Cardiac muscle cell (in vitro differentiated cells and primary cell): ENCODE results near the gene RBL2. TPM values are rescaled to one million over a fixed set of nuclear protein-coding genes. Genes with fewer than 3 reads are reported as not detected.

ENCODE experiments used
- DNase-seq, 2 donors: peaks; one replicate each; pipeline versions ENCODE4 v3.0.0 to v3.0.0-alpha.2; 2010 to 2017; ENCODE audit warnings: low read depth in 1 of 2, low spot score in 1 of 2
- H3K27ac ChIP-seq: fragments of 200-600 bp; sonication (generic); 2 replicates; pipeline ENCODE4 v1.5.1; 2016
- H3K27me3 ChIP-seq: fragments of 200-600 bp; sonication (generic); 2 replicates; pipeline ENCODE4 v1.6.0; 2016; ENCODE audit warnings: control low read depth
- H3K36me3 ChIP-seq: fragments of 200-600 bp; sonication (generic); 2 replicates; pipeline ENCODE4 v1.5.1; 2016; ENCODE audit warnings: control low read depth
- H3K4me1 ChIP-seq: fragments of 200-600 bp; sonication (generic); 2 replicates; pipeline ENCODE4 v1.8.1; 2017; ENCODE audit warnings: low read depth, mild to moderate bottlenecking, mixed run types
- H3K4me3 ChIP-seq: fragments of 200-600 bp; sonication (generic); 2 replicates; pipeline ENCODE4 v1.5.1; 2016; ENCODE audit warnings: mild to moderate bottlenecking
- H3K9me3 ChIP-seq: fragments of 200-600 bp; sonication (generic); 2 replicates; pipeline ENCODE4 v1.5.1; 2017; ENCODE audit warnings: low read depth, mild to moderate bottlenecking, control low read depth
- polyA plus RNA-seq: library from polyadenylated mRNA; unstranded; fragments of >200 nt; fragmentation: Nextera tagmentation; extraction: Ambion mirVana; gene quantifications from 2 replicates; pipeline ENCODE4 v1.2.1, GENCODE V29; 2016
- total RNA-seq: library from RNA; depleted of rRNA; stranded (reverse); fragments of >200 nt; gene quantifications from 2 replicates; pipeline ENCODE4 v1.2.3, GENCODE V29; 2016
- TF ChIP-seq, protein P1 (sequence below): IDR thresholded peaks from 2 replicates; pipeline ENCODE4 v1.5.1; 2012; ENCODE audit warnings: low read depth, mild to moderate bottlenecking, low read length

The RBL2 gene
- total and polyA plus RNA-seq, 2 experiments from 2014 or later: 43.1 to 49.8 TPM

DNA sequence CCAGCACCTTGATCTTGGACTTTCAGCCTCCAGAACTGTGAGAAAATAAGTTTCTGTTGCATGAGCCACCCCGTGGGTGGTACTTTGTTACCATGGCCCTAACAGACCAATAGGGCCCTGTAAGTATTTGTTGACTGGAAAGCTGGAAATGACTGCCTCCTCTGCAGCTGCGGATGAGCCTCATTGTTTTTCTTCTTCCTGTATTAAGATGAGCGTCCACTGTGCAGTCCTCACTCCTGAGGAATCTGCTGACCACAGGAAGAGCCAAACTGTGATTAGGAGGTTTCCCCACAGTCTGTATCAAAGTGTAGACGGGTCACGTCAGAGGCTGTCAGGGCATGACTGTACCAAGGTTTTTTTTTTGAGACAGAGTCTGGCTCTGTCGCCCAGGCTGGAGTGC, 81.0 kb downstream of the RBL2 start:
- no peak overlapping the region for H3K4me3 ChIP-seq
- peak in 1 of 2 donors; percentile 88 for DNase-seq
- H3K27ac ChIP-seq: no peak overlapping the region
- H3K4me1 ChIP-seq: peaks cover under 1% of the 10 kb centered on the region
- H3K27me3 ChIP-seq: no peaks in the 10 kb centered on the region
- no peaks in the 10 kb centered on the region for H3K36me3 ChIP-seq
- TF ChIP-seq, protein P1, sequence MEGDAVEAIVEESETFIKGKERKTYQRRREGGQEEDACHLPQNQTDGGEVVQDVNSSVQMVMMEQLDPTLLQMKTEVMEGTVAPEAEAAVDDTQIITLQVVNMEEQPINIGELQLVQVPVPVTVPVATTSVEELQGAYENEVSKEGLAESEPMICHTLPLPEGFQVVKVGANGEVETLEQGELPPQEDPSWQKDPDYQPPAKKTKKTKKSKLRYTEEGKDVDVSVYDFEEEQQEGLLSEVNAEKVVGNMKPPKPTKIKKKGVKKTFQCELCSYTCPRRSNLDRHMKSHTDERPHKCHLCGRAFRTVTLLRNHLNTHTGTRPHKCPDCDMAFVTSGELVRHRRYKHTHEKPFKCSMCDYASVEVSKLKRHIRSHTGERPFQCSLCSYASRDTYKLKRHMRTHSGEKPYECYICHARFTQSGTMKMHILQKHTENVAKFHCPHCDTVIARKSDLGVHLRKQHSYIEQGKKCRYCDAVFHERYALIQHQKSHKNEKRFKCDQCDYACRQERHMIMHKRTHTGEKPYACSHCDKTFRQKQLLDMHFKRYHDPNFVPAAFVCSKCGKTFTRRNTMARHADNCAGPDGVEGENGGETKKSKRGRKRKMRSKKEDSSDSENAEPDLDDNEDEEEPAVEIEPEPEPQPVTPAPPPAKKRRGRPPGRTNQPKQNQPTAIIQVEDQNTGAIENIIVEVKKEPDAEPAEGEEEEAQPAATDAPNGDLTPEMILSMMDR: no peak
- H3K9me3 ChIP-seq: no peaks in the 10 kb centered on the region

DNA sequence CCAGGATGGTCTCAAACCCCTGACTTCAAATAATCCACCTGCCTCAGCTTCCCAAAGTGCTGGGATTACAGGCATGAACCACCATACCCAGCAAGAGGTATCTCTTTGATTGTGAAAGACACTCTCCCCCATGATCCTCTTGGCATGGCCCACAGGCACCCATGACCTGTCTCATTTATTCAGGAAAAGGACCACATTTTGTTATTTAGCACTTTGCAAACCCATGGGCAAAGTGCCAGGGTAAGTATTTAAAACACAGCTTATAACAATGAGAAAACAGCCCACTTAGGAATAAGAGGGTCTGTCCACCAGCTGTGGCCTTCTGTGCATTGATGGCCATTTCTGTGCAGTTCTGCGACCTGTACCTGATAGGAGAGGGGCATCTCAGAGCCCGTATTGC, 81.5 kb downstream of the RBL2 start:
- H3K4me3 ChIP-seq: no peak overlapping the region
- H3K27ac ChIP-seq: no peak overlapping the region
- H3K4me1 ChIP-seq: no peaks in the 10 kb centered on the region
- DNase-seq: peak in 1 of 2 donors; percentile 11
- TF ChIP-seq, protein P1: no peak
- H3K9me3 ChIP-seq: no peaks in the 10 kb centered on the region
- no peaks in the 10 kb centered on the region for H3K36me3 ChIP-seq
- no peaks in the 10 kb centered on the region for H3K27me3 ChIP-seq

DNA sequence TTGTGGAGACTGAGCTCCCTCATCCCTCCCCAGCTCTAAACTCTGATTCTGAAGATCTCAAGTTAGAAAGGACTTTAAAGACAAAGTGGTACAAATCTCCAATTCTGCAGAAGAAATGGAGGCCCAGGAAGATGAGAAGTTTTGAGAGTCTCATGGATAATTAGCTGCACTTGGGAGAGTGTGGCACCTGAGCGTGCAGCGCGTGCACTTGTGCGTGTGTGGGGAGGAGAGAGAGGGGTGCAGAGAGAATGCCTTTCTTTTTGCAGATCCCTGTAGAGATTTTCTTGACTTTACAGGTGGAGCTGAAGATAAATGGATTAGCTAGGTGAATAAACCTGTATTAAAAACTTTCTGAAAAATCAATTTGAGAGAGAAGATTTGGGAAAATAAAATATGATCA, 83.6 kb downstream of the RBL2 start:
- H3K9me3 ChIP-seq: no peaks in the 10 kb centered on the region
- TF ChIP-seq, protein P1: no peak
- H3K4me3 ChIP-seq: no peak overlapping the region
- H3K27ac ChIP-seq: no peak overlapping the region
- H3K27me3 ChIP-seq: no peaks in the 10 kb centered on the region
- DNase-seq: no peak
- H3K4me1 ChIP-seq: no peaks in the 10 kb centered on the region
- no peaks in the 10 kb centered on the region for H3K36me3 ChIP-seq

DNA sequence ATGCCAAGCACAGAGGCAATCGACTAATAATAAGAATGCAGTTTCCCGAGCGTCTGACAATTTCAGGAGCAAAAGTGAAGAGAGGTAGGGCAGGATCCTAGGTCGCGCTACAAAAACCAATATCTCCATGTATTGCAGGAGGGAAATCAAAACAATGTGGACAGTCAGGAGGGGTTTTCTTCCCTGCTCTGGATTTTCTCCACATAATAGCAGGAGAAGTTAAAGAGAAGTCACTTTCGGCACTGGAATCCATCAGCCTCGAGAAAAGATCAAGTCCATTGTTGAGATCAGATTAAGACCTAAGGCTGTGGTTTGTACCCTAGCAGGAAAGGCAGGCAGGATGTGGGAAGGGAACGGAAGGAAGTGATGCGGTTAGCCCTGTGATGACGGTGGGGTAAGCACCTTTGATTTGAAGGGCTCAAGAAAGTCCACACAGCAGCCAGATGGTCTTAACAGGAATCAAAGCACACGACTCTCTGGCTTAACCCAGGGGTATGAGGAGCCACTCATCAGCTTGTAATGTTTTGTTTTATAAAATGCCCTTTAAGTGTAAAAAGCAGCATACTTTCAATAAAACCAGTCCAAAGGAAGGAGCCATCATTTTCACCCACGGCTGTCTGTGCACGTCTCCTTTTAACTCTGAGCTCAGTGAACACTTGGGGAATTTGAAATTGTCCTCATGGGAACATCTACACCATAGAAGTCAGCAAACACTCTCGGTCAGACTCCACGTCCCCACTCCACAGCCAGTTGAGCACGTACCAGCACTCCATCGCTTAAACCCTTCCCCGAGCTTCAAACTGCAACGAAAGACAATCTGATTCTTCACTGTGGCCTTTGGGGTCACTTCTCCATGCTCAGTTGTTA, 84.5 kb downstream of the RBL2 start:
- Histone ChIP-seq H3K36me3 (no peaks in the 10 kb centered on the region), H3K4me1 (no peaks in the 10 kb centered on the region), H3K27ac (no peak overlapping the region), H3K27me3 (no peaks in the 10 kb centered on the region), H3K4me3 (no peak overlapping the region), H3K9me3 (no peaks in the 10 kb centered on the region)
- peak in 1 of 2 donors; percentile 94 for DNase-seq
- TF ChIP-seq, protein P1: no peak

DNA sequence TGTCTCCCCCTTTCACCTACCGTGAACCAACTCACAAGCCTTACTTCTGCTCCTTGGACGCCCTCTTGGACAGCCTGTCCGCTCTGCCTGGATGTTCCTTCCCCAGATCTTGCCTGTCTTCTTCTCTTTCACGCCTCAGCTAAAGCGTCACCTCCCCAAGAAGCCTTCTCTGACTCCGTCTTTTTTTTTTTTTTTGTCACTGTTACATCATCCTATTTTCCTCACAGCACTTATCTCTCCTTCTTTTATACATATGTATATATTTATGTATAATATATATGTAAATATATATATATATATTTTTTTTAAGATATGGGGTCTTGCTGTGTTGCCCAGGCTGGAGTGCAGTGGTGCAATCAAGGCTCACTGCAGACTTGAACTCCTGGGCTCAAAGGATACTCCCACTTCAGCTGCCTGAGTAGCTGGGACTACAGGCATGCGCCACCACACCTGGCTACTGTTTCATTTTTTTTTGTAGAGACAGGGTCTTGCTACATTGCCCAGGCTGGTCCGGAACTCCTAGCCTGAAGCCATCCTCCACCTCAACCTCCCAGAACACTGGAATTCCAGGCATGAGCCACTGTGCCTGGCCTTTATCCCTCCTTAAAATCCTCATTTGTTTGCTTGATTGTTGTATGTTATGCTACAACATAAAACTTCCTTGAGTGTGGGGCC, 85.3 kb downstream of the RBL2 start:
- DNase-seq: no peak
- no peak overlapping the region for H3K27ac ChIP-seq
- H3K36me3 ChIP-seq: no peaks in the 10 kb centered on the region

More for the DNA sequence above, 85.3 kb downstream of the RBL2 start:
- H3K4me3 ChIP-seq: no peak overlapping the region
- no peaks in the 10 kb centered on the region for H3K27me3 ChIP-seq
- H3K9me3 ChIP-seq: no peaks in the 10 kb centered on the region
- H3K4me1 ChIP-seq: no peaks in the 10 kb centered on the region
- TF ChIP-seq, protein P1: no peak
